ENCODE measurements around the gene CTNNBIP1. TPM values are rescaled to one million over a fixed set of nuclear protein-coding genes. Genes with fewer than 3 reads are reported as not detected.
A peak's percentile ranks its signal among the peaks of the same experiment; 100 is the strongest.

Gene CTNNBIP1
- total and polyA plus RNA-seq, 2 donors from 2014 or later: 21.9 to 26.4 TPM

- no peak for DNase-seq
- Histone ChIP-seq H3K27me3 (ENCODE audit: control insufficient read depth, insufficient read depth, low read length) (no peaks in the 10 kb centered on the region), H3K9ac (ENCODE audit: low read length in 3 of 3) (no peak overlapping the region), H3K4me1 (ENCODE audit: control insufficient read depth in 2 of 3, insufficient read depth in 2 of 3, low read depth in 1 of 3, low read length in 3 of 3) (peaks cover 0 to 9% (median 8%) of the 10 kb centered on the region in 3 donors), H3K36me3 (ENCODE audit: control insufficient read depth in 2 of 3, insufficient read depth in 3 of 3, low read length in 3 of 3) (no peaks in the 10 kb centered on the region), H3K4me3 (ENCODE audit: low read length in 3 of 3) (no peak overlapping the region), H3K27ac (ENCODE audit: low read depth in 2 of 2, low read length in 2 of 2) (no peak overlapping the region), H3K9me3 (ENCODE audit: control insufficient read depth in 2 of 3, insufficient read depth in 1 of 3, low read length in 3 of 3) (no peaks in the 10 kb centered on the region)
- FAIRE-seq: no peak
- intact Hi-C loops (cut with DNase I): no loop called here
- no peak for TF ChIP-seq CTCF (IDR thresholded peaks at IDR 0.05; ENCODE audit: borderline replicate concordance, extremely low read depth, insufficient read depth)
Observed at GRCh38 chr1:9907441-9907840, 2.6 kb downstream of the CTNNBIP1 start.

DNA sequence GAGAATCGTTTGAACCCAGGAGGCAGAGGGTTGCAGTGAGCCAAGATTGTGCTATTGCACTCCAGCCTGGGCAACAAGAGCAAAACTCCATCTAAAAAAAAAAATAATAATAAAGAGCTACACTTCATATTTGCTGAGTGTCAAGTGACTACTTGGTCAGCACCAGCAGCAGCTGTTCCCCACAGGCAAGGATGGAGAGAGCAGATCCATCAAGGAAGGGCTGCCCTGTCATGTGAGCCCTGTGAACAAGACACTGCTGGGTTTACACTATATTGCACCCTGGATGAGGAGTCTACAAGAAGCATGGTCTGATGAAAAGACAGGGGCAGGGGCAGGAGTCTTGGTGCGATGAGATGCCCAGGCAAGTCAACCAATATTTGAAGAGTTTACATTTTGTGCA lies 3.6 kb downstream of the CTNNBIP1 start:
- peaks cover 0 to 19% (median 13%) of the 10 kb centered on the region in 3 donors for H3K4me1 ChIP-seq (ENCODE audit: control insufficient read depth in 2 of 3, insufficient read depth in 2 of 3, low read depth in 1 of 3, low read length in 3 of 3)
- H3K4me3 ChIP-seq (ENCODE audit: low read length in 3 of 3): no peak overlapping the region
- no peak overlapping the region for H3K27ac ChIP-seq (ENCODE audit: low read depth in 2 of 2, low read length in 2 of 2)
- H3K9me3 ChIP-seq (ENCODE audit: control insufficient read depth in 2 of 3, insufficient read depth in 1 of 3, low read length in 3 of 3): no peaks in the 10 kb centered on the region
- DNase-seq: peak in 1 of 5 donors; percentile 10
- no peak overlapping the region for H3K9ac ChIP-seq (ENCODE audit: low read length in 3 of 3)
- TF ChIP-seq CTCF (IDR thresholded peaks at IDR 0.05; ENCODE audit: borderline replicate concordance, extremely low read depth, insufficient read depth): no peak
- H3K27me3 ChIP-seq (ENCODE audit: control insufficient read depth, insufficient read depth, low read length): no peaks in the 10 kb centered on the region
- FAIRE-seq: no peak
- intact Hi-C loops (cut with DNase I): no loop called here
- H3K36me3 ChIP-seq (ENCODE audit: control insufficient read depth in 2 of 3, insufficient read depth in 3 of 3, low read length in 3 of 3): no peaks in the 10 kb centered on the region

DNA sequence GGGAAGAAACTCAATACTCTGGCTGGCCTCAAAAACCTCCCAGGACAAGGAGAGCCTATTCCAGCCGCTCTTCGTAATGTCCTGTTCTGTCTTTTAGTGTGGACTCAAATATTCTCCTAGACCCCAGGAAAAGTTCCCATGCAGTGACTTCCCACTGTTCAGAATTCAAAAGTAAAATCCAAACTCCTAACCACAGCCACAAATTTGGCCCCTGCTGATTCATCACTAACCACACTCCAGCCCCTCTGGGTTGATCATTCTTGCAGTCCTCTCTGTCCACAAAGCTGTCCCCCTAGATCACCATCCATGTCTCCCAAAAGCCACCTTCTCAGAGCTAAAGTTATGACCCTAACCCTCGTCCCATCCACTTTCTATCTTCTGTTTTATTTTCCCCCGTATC lies 5.1 kb downstream of the CTNNBIP1 start:
- Histone ChIP-seq H3K36me3 (ENCODE audit: control insufficient read depth in 2 of 3, insufficient read depth in 3 of 3, low read length in 3 of 3) (no peaks in the 10 kb centered on the region), H3K9me3 (ENCODE audit: control insufficient read depth in 2 of 3, insufficient read depth in 1 of 3, low read length in 3 of 3) (no peaks in the 10 kb centered on the region), H3K27ac (ENCODE audit: low read depth in 2 of 2, low read length in 2 of 2) (no peak overlapping the region), H3K4me1 (ENCODE audit: control insufficient read depth in 2 of 3, insufficient read depth in 2 of 3, low read depth in 1 of 3, low read length in 3 of 3) (peaks cover 0 to 26% (median 18%) of the 10 kb centered on the region in 3 donors), H3K9ac (ENCODE audit: low read length in 3 of 3) (no peak overlapping the region), H3K27me3 (ENCODE audit: control insufficient read depth, insufficient read depth, low read length) (no peaks in the 10 kb centered on the region), H3K4me3 (ENCODE audit: low read length in 3 of 3) (no peak overlapping the region)
- DNase-seq (no peak), FAIRE-seq (no peak)
- TF ChIP-seq CTCF (IDR thresholded peaks at IDR 0.05; ENCODE audit: borderline replicate concordance, extremely low read depth, insufficient read depth): no peak
- intact Hi-C loops (cut with DNase I): no loop called here

DNA sequence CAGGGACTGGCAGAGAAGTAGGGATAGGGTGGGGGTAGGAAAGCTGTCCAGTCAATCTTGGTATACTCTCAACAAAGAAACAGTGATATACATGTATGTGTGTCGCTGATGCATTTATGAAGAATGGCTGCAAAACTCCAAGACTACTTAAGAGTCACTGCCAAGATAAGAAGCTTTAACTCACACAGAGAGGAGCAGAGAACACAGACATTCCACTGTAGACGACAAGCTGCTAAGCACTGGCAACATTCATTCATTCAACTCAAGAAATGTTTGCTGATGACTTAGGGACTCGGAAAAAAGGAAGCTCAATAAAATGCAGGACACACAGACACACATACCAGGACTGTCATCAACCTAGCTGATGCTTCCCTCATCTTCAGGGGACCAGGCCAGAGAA lies 5.5 kb downstream of the CTNNBIP1 start:
- TF ChIP-seq CTCF (IDR thresholded peaks at IDR 0.05; ENCODE audit: borderline replicate concordance, extremely low read depth, insufficient read depth): no peak
- H3K9me3 ChIP-seq (ENCODE audit: control insufficient read depth in 2 of 3, insufficient read depth in 1 of 3, low read length in 3 of 3): no peaks in the 10 kb centered on the region
- H3K27ac ChIP-seq (ENCODE audit: low read depth in 2 of 2, low read length in 2 of 2): no peak overlapping the region
- FAIRE-seq (no peak), DNase-seq (no peak)
- no peak overlapping the region for H3K9ac ChIP-seq (ENCODE audit: low read length in 3 of 3)
- no peak overlapping the region for H3K4me3 ChIP-seq (ENCODE audit: low read length in 3 of 3)
- intact Hi-C loops (cut with DNase I): no loop called here
- H3K4me1 ChIP-seq (ENCODE audit: control insufficient read depth in 2 of 3, insufficient read depth in 2 of 3, low read depth in 1 of 3, low read length in 3 of 3): peaks cover 0 to 26% (median 18%) of the 10 kb centered on the region in 3 donors
- H3K27me3 ChIP-seq (ENCODE audit: control insufficient read depth, insufficient read depth, low read length): no peaks in the 10 kb centered on the region
- H3K36me3 ChIP-seq (ENCODE audit: control insufficient read depth in 2 of 3, insufficient read depth in 3 of 3, low read length in 3 of 3): no peaks in the 10 kb centered on the region
